Parathyroid adenoma (tissue), 2 donors: ENCODE results near the gene BPIFA2.

Source experiments
- H2AFZ ChIP-seq: fragments of 300-600 bp; sonication (generic); one replicate; pipeline ENCODE4 v1.7.0; 2017; ENCODE audit warnings: antibody characterized with exemption, mild to moderate bottlenecking
- H3K27ac ChIP-seq: fragments of 300-600 bp; sonication (generic); one replicate; pipeline ENCODE4 v1.7.0; 2017
- H3K27me3 ChIP-seq: fragments of 300-600 bp; sonication (generic); one replicate; pipeline ENCODE4 v1.7.0; 2017; ENCODE audit warnings: low read length; ENCODE audit not compliant: control insufficient read depth, insufficient read depth
- H3K36me3 ChIP-seq: fragments of 300-600 bp; sonication (generic); one replicate; pipeline ENCODE4 v1.7.0; 2017; ENCODE audit warnings: low read length; ENCODE audit not compliant: control insufficient read depth, insufficient read depth
- H3K4me1 ChIP-seq: fragments of 300-600 bp; sonication (generic); one replicate; pipeline ENCODE4 v1.7.0; 2017; ENCODE audit warnings: control low read depth
- H3K4me2 ChIP-seq: fragments of 300-600 bp; sonication (generic); one replicate; pipeline ENCODE4 v1.7.0; 2017; ENCODE audit warnings: low read length
- H3K4me3 ChIP-seq: fragments of 300-600 bp; sonication (generic); one replicate; pipeline ENCODE4 v1.7.0; 2017; ENCODE audit warnings: low read depth, low read length
- H3K79me2 ChIP-seq: fragments of 300-600 bp; sonication (generic); one replicate; pipeline ENCODE4 v1.7.0; 2017; ENCODE audit warnings: control low read depth
- H3K9ac ChIP-seq: fragments of 300-600 bp; sonication (generic); one replicate; pipeline ENCODE4 v1.7.0; 2017; ENCODE audit warnings: mild to moderate bottlenecking
- H3K9me3 ChIP-seq: fragments of 300-600 bp; sonication (generic); one replicate; pipeline ENCODE4 v1.7.0; 2017; ENCODE audit warnings: low read length; ENCODE audit not compliant: control insufficient read depth
- CTCF ChIP-seq: fragments of 300-600 bp; sonication (generic); IDR thresholded peaks from one replicate; pipeline ENCODE4 v1.7.0; 2017; ENCODE audit warnings: antibody characterized with exemption, mild to moderate bottlenecking
- donor health status: primary hyperparathyroidism.

Gene BPIFA2

GRCh38 chr20:33159713-33160112 is 8.2 kb upstream of the BPIFA2 start:
- H3K79me2 ChIP-seq, result no peaks in the 10 kb centered on the region
- H3K9ac ChIP-seq, result no peak overlapping the region
- H2AFZ ChIP-seq, result no peak overlapping the region
- H3K4me1 ChIP-seq, result no peaks in the 10 kb centered on the region
- no peak overlapping the region for H3K27ac ChIP-seq
- H3K4me3 ChIP-seq, result no peak overlapping the region
- H3K4me2 ChIP-seq, result no peak overlapping the region
- no peak for TF ChIP-seq CTCF
- no peaks in the 10 kb centered on the region for H3K9me3 ChIP-seq
- H3K36me3 ChIP-seq, result no peaks in the 10 kb centered on the region
- H3K27me3 ChIP-seq, result no peaks in the 10 kb centered on the region

GRCh38 chr20:33160681-33161080 is 7.3 kb upstream of the BPIFA2 start:
- Histone ChIP-seq H3K4me2 (no peak overlapping the region), H3K36me3 (no peaks in the 10 kb centered on the region), H3K9me3 (no peaks in the 10 kb centered on the region), H2AFZ (no peak overlapping the region), H3K4me3 (no peak overlapping the region), H3K9ac (no peak overlapping the region), H3K27ac (no peak overlapping the region), H3K79me2 (no peaks in the 10 kb centered on the region), H3K4me1 (no peaks in the 10 kb centered on the region), H3K27me3 (no peaks in the 10 kb centered on the region)
- no peak for TF ChIP-seq CTCF

GRCh38 chr20:33162313-33162712 is 5.6 kb upstream of the BPIFA2 start:
- TF ChIP-seq CTCF, result no peak
- no peak overlapping the region for H3K4me3 ChIP-seq
- no peak overlapping the region for H3K4me2 ChIP-seq
- no peaks in the 10 kb centered on the region for H3K27me3 ChIP-seq
- H3K36me3 ChIP-seq, result no peaks in the 10 kb centered on the region
- H3K4me1 ChIP-seq, result no peaks in the 10 kb centered on the region
- H2AFZ ChIP-seq, result no peak overlapping the region
- H3K9ac ChIP-seq, result no peak overlapping the region
- H3K79me2 ChIP-seq, result no peaks in the 10 kb centered on the region
- H3K9me3 ChIP-seq, result no peaks in the 10 kb centered on the region
- no peak overlapping the region for H3K27ac ChIP-seq

GRCh38 chr20:33162753-33163152 is 5.2 kb upstream of the BPIFA2 start:
- no peak overlapping the region for H3K4me2 ChIP-seq
- H2AFZ ChIP-seq, result no peak overlapping the region
- H3K9ac ChIP-seq, result no peak overlapping the region
- no peaks in the 10 kb centered on the region for H3K4me1 ChIP-seq
- H3K79me2 ChIP-seq, result no peaks in the 10 kb centered on the region
- H3K27me3 ChIP-seq, result no peaks in the 10 kb centered on the region
- TF ChIP-seq CTCF, result no peak
- H3K4me3 ChIP-seq, result no peak overlapping the region
- H3K36me3 ChIP-seq, result no peaks in the 10 kb centered on the region
- H3K9me3 ChIP-seq, result no peaks in the 10 kb centered on the region
- no peak overlapping the region for H3K27ac ChIP-seq

- Histone ChIP-seq H3K4me1 (no peaks in the 10 kb centered on the region), H3K4me2 (no peak overlapping the region), H3K9ac (no peak overlapping the region), H2AFZ (no peak overlapping the region), H3K36me3 (no peaks in the 10 kb centered on the region), H3K79me2 (no peaks in the 10 kb centered on the region), H3K27me3 (no peaks in the 10 kb centered on the region), H3K9me3 (no peaks in the 10 kb centered on the region), H3K27ac (no peak overlapping the region), H3K4me3 (no peak overlapping the region)
- TF ChIP-seq CTCF, result no peak
These were observed 3.9 kb upstream of the BPIFA2 start for GRCh38 chr20:33163856-33164762.
